Thymus (tissue), 11 donors: Measurements from ENCODE around the gene ELN. TPM values are rescaled to one million over a fixed set of nuclear protein-coding genes. Genes with fewer than 3 reads are reported as not detected.

ENCODE experiments used
- DNase-seq, 9 donors: peaks; one replicate each; pipeline ENCODE4 v3.0.0-alpha.2; 2013; ENCODE audit warnings: low spot score in 9 of 9, low read depth in 6 of 9, missing footprints in 1 of 9
- H3K27ac ChIP-seq, 2 donors: one replicate each; pipeline ENCODE4 v1.5.1; 2013; ENCODE audit warnings: control low read depth in 1 of 2, low read depth in 1 of 2, low read length in 1 of 2, mild to moderate bottlenecking in 1 of 2, moderate library complexity in 1 of 2
- H3K27me3 ChIP-seq, 2 donors: one replicate each; pipeline ENCODE4 v1.5.1; 2013; ENCODE audit warnings: low read length in 1 of 2; ENCODE audit not compliant: control insufficient read depth in 2 of 2, insufficient read depth in 1 of 2
- H3K36me3 ChIP-seq, 2 donors: one replicate each; pipeline ENCODE4 v1.5.1; 2013; ENCODE audit warnings: low read length in 1 of 2, mild to moderate bottlenecking in 1 of 2, moderate library complexity in 1 of 2; ENCODE audit not compliant: control insufficient read depth in 2 of 2, insufficient read depth in 2 of 2
- H3K4me1 ChIP-seq, 2 donors: one replicate each; pipeline ENCODE4 v1.5.1; 2013; ENCODE audit warnings: low read length in 2 of 2; ENCODE audit not compliant: control insufficient read depth in 2 of 2, insufficient read depth in 2 of 2
- H3K4me3 ChIP-seq, 2 donors: one replicate each; pipeline ENCODE4 v1.5.1; 2013; ENCODE audit warnings: low read length in 2 of 2, control low read depth in 1 of 2, mild to moderate bottlenecking in 1 of 2
- H3K9me3 ChIP-seq, 2 donors: one replicate each; pipeline ENCODE4 v1.5.1; 2013; ENCODE audit warnings: low read length in 1 of 2, mild to moderate bottlenecking in 1 of 2; ENCODE audit not compliant: control insufficient read depth in 2 of 2, insufficient read depth in 1 of 2
- WGBS: extraction: QIAGEN DNeasy Blood & Tissue Kit; methylation state at CpG from one replicate; pipeline ENCODE4 v1.1.7; 2013; 5-methylcytosine and 5-hydroxymethylcytosine counted together
- polyA plus RNA-seq: library from polyadenylated mRNA; stranded (reverse); fragments of 200-250 nt; gene quantifications from one replicate; pipeline ENCODE4 v1.2.3, GENCODE V29; 2013
- total RNA-seq: library from RNA; stranded (reverse); fragments of 120-200 nt; gene quantifications from one replicate; pipeline ENCODE4 v1.2.4, GENCODE V29; 2013
- donor health status: healthy.

Gene ELN
- total and polyA plus RNA-seq, 2 donors = 5.2 to 29.8 TPM

DNA sequence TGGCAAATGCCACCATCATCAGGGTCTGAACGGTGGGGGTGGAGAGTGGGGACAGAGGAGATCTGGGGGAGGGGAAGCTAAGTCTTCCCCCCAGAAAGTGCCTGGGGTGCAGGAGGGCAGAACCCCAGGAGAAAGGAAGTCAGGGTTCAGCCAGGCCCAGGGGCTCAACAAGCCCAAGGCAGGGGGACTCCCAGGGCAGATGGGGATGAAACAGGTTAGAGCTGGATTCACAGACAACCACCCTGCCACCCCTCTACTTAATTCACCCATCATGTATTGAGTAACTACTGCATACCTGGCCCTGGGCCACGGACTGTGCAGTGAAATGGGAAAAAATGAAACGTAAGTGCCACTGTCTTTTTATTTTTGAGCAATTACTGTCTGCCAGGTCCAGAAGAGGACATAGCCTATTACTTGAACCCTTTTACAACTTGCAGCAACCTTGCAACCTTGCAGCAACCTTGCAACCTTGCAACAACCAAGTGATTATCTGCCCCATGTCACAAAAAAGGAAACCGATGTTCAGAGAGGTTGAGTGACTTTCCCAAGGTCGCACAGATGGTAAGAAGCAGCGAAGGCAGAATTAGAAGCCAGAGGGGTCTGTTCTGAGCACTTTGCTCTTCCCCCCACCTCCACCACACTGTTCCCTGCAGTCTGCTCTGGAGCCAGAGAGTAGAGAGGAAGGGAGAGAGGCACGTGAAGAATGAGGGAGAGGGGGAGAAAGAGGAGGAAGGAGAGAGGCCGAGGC lies 4.8 kb downstream of the ELN start:
- H3K27ac ChIP-seq = no peak overlapping the region
- WGBS = 86% methylated on average over 8 of the region's 8 CpGs
- DNase-seq = no peak

DNA sequence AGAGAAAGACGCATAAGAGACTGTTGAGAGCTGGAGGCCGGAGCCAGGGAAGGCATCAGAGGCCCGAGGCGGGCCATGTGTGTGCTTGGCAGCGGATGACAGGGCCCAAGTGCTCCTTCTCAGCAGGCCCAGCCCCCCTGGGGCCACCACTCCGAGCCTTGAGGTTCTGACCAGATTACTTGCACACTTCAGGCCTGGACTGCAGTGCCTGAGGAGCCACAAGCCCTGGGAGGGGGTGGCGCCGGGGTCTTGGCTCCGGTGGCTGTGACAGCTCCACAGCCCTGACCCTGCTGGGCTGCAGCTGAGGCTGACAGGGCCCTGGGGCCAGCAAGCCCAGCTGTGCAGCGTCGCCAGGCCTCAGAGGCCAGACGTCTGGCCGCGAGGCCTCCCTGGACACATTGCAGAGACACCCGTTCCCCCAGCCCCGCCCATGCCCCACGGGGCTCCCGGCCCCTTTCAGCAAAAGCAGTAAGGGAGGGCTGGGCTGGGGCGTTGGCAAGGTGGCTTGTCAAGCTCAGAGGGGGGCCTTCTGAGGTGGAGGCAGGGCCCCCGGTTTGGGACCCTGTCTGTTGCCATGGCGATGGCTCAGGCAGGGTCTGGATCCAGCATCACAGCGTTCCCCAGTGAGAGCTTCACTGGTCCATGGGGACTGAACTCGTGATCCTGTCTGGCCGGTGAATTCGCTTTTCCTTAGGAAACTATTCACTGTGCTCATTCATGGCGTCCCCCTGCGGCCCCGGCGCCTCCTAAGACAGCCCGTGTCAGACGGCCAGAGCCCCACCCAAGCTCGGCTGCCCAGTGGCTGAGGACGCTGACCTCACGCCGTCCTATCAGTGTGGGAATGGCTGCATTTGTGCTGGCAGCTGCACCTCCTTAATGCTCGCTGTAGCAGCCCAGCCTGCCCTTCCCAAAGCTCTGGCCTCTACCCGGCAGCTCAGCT lies 5.7 kb downstream of the ELN start:
- DNase-seq = no peak
- Histone ChIP-seq H3K27me3 (peaks cover 11 to 24% of the 10 kb centered on the region in 2 donors), H3K27ac (no peak overlapping the region), H3K4me3 (no peak overlapping the region), H3K36me3 (no peaks in the 10 kb centered on the region), H3K4me1 (peaks cover 0 to 13% of the 10 kb centered on the region in 2 donors), H3K9me3 (peaks cover 0 to 3% of the 10 kb centered on the region in 2 donors)
- WGBS = 92% methylated on average over 37 of the region's 37 CpGs

More for the DNA sequence above, 4.8 kb downstream of the ELN start:
- no peak overlapping the region for H3K4me3 ChIP-seq
- H3K9me3 ChIP-seq = peaks cover 0 to 3% of the 10 kb centered on the region in 2 donors
- peaks cover 17 to 31% of the 10 kb centered on the region in 2 donors for H3K27me3 ChIP-seq
- peaks cover 0 to 17% of the 10 kb centered on the region in 2 donors for H3K4me1 ChIP-seq
- H3K36me3 ChIP-seq = no peaks in the 10 kb centered on the region

DNA sequence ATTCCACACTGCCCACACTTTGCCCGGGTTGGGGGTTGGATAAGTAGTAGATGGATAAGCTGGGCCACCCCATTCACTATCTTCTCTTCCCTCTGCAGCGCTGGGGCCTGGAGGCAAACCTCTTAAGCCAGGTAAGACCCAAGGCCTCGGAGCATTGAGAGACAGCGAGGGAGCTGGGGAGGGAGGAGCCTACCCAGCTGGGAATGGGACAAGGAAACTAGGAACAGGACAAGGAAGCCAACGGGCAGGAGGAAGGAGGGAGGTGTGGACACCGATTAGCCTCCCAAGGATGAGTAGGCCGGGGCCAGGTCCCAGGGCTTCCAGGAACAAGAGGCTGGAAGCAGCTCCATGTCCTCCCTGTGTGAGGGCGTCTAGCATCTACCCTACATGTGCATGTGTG lies 9.6 kb downstream of the ELN start:
- H3K27ac ChIP-seq = no peak overlapping the region
- H3K27me3 ChIP-seq = no peaks in the 10 kb centered on the region
- H3K9me3 ChIP-seq = no peaks in the 10 kb centered on the region
- no peak for DNase-seq
- H3K36me3 ChIP-seq = no peaks in the 10 kb centered on the region
- H3K4me1 ChIP-seq = no peaks in the 10 kb centered on the region
- WGBS = 94% methylated on average over 8 of the region's 8 CpGs
- H3K4me3 ChIP-seq = no peak overlapping the region

DNA sequence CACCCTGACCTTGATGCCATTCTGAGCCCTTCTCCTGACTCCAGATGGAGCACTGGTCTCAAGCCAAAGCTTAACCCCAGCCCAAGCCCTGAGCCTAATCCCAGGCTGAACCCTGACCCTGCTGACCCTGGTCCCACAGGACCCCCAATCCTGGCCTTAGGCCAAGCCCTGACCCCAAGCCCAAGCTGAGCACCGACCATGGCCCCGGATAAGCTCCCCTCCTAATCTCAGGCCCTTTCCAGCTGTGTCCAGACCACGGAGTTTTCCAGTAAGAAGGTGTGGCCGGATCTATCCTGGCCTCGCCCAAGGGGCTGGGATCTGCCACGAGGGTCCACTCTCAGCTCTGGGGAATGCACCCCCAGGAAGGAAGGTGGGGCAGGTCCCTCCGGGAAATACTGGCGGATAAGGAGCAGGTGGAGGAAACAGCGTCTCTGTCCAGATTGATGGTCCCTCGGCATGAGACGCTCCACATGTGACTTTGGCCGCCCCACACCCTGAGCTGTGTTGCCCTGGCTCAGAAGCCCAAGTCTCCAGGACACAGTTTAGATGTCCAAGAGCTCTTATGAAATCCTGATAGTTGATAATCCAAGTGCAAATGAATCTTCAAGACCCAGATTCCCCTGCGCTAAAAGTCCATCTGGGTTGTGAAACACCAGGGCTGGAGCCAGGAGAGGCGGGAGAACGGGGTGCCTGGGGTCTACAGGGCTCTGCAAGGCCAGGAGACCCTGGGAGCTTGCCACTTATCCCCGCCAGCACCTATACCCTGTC lies 10.4 kb downstream of the ELN start:
- 95% methylated on average over 16 of the region's 16 CpGs for WGBS
- no peak overlapping the region for H3K27ac ChIP-seq

DNA sequence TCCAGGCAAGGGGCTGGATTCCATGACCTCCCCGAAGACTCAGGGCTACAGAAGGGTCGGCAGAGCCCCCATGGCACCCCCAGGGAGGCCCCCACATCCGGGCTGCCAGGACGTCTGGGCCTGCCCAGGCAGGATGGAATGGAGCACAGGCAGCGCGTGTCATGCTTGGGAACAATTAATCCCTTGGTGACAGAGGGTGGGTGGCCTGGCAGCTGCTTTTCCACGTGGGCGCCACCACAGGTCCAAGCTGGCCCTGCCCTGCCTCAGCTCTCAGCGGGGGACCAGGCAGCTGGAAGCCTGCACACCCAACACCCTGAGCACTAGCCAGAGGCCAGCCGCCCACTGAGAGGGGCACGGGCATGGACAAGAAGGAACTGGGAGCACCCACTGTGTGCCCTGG lies 11.4 kb downstream of the ELN start:
- DNase-seq = no peak
- H3K36me3 ChIP-seq = no peaks in the 10 kb centered on the region
- no peaks in the 10 kb centered on the region for H3K4me1 ChIP-seq
- H3K27ac ChIP-seq = no peak overlapping the region
- no peaks in the 10 kb centered on the region for H3K27me3 ChIP-seq
- WGBS = 93% methylated on average over 11 of the region's 11 CpGs
- no peak overlapping the region for H3K4me3 ChIP-seq
- H3K9me3 ChIP-seq = no peaks in the 10 kb centered on the region

More for the DNA sequence above, 10.4 kb downstream of the ELN start:
- Histone ChIP-seq H3K4me3 (no peak overlapping the region), H3K36me3 (no peaks in the 10 kb centered on the region), H3K4me1 (no peaks in the 10 kb centered on the region), H3K27me3 (no peaks in the 10 kb centered on the region), H3K9me3 (no peaks in the 10 kb centered on the region)
- DNase-seq = no peak

DNA sequence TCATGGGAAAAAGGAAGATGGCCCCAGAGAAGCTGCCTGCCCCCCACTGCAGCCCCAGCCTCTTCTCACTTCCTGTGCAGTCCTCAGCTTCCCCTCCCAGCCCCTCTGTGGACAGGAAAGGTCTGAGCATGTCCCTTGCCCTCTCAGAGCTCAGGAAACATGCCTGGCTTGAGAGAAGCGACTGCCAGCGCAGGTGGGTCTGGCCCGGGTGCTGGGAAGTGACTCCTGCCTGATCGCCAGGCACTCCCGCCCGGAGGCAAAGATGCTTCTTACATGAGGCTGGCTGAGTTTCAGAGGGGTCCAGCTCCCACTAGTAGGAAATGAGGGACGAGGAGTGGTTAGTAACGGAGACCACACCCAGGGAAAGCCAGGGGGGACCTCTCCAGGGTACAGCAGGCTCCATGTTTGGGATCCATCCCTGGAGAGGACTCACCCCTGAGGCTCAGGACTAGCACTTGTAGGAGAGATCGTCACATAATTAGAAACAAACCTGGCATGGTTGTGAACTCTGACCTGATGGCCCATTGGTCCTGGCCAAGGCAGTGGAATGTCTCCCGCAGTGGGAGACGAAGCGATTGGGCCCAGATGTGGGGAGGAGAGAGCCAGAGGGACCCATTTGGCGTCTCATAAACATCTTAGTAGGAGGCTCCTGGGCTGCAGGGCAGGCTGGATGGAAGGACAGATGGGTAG lies 12.3 kb downstream of the ELN start:
- H3K4me3 ChIP-seq = no peak overlapping the region
- H3K36me3 ChIP-seq = no peaks in the 10 kb centered on the region
- WGBS = 92% methylated on average over 13 of the region's 13 CpGs
- no peaks in the 10 kb centered on the region for H3K4me1 ChIP-seq
- H3K9me3 ChIP-seq = no peaks in the 10 kb centered on the region
- no peak overlapping the region for H3K27ac ChIP-seq
- no peaks in the 10 kb centered on the region for H3K27me3 ChIP-seq
- no peak for DNase-seq

DNA sequence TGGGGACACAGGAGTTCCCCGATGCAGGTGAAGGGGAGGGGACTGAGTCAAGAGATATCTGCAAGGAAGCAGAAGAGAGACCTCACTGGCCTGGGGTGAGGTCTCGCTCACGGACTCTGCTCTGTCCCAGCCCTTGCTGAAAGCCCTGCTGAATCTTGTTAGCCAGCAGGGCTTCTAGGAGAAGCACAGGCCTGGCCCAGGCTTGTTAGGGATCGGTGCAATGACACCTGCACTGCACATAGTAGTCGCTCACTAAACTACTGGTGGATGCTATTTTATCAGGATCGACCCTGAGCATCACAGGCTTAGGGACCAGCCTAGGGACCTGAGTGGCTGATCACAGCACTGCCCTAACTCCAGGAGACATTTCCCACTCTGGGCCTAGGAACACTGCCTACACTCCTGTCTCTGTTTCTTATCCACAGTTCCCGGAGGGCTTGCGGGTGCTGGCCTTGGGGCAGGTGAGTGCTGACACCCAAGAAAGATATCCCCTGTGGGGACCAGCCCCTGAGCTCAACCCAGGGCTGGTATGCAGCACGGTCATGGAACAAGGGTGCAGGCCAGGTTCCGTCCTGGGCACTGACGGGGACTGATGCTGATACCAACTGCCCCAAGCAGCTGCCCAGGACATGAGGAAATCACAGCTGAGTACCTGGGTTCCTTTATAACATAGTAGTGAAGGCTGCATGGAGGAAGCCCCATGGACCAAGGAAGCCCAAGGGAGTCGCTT lies 13.0 kb downstream of the ELN start:
- no peaks in the 10 kb centered on the region for H3K4me1 ChIP-seq
- no peaks in the 10 kb centered on the region for H3K36me3 ChIP-seq
- WGBS = 97% methylated on average over 12 of the region's 12 CpGs

More for the DNA sequence above, 13.0 kb downstream of the ELN start:
- Histone ChIP-seq H3K27ac (no peak overlapping the region), H3K27me3 (no peaks in the 10 kb centered on the region), H3K4me3 (no peak overlapping the region), H3K9me3 (no peaks in the 10 kb centered on the region)
- DNase-seq = no peak
